ENCODE data around the gene RIC3.

RIC3 gene

GRCh38 chr11:8102296-8102915, 66.4 kb downstream of the RIC3 start:
- DNase-seq: no peak

- no peak for DNase-seq
Observed at GRCh38 chr11:8101421-8101820, 67.4 kb downstream of the RIC3 start.

- DNase-seq: no peak
Observed at GRCh38 chr11:8100605-8101004, 68.2 kb downstream of the RIC3 start.

- no peak for DNase-seq
Observed at GRCh38 chr11:8100158-8100557, 68.7 kb downstream of the RIC3 start.

GRCh38 chr11:8099291-8099899, 69.4 kb downstream of the RIC3 start:
- peak; percentile 60 for DNase-seq

DNA sequence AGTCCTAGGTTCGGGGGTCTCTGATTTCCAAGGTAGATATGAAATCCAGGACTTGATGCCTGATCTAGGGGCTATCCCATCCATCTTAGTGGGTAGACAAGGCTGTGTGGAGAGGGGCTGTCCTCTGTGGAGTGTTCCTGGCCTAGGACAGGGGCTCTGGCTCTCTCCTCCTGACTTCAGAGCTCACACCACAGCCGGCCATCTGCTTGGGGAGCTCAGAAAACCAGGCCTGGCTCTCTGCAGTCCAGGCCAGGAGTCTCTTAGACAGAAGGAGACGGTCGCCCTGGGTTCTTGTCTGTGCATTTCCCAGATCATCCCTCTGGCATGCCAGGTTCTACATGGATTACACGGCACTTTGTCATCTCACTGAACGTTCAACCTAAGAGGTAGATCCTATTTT, 69.9 kb downstream of the RIC3 start:
- DNase-seq: no peak

DNA sequence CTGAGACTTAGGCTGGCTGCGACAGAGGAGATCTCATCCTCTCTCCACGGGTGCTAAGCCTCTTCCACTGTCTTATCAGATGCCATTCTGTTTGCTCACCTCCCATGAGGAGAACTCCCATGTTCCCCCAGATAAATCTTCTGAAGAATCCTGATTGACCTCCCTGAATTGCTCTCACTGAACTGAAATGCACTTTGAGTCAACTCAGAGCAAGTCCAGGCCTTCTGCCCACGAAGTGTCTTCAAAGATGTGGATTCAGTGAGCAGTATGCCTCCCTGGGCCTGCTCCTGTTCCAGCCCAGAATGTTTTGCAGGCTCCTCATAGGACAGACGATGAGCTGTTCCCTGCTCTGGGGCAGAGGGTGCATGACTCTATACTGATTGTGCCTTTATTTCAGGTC, 70.5 kb downstream of the RIC3 start:
- DNase-seq: peak; percentile 26

GRCh38 chr11:8097926-8098325, 70.9 kb downstream of the RIC3 start:
- no peak for DNase-seq

DNA sequence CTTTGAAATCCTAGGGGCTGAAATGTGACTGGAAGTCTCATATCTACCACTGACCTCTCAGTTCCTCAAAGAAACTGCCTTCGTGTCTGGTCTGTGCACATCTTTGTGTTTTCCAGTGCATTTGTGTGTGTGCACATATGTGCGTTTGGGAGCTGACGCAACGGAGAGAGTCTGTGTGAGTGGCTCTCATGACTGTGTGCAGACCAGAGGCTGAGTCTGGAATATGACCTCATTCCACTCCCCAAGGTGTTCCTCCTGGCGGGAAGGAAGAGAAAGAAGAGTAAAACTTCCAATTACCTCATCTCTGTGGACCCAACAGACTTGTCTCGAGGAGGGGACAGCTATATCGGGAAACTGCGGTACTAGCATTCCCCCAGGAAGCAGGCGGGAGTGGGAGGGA, 71.4 kb downstream of the RIC3 start:
- DNase-seq: no peak

GRCh38 chr11:8097062-8097461, 71.8 kb downstream of the RIC3 start:
- no peak for DNase-seq

DNA sequence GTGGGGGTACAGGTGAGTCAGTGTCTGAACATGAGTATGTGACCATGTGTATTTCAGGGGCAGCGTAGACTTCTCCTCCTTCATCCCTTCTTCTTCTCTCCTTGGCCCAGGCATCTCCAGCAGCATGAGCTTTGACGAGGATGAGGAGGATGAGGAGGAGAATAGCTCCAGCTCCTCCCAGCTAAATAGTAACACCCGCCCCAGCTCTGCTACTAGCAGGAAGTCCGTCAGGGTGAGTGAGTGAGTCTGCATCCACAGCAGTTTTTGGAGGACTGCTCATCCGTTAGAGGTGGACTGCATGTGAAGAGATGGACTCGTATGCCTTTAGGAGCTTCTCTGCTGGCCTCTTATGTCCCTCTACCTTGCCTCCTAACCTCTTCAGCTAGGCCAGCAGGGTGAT, 72.2 kb downstream of the RIC3 start:
- no peak for DNase-seq

DNA sequence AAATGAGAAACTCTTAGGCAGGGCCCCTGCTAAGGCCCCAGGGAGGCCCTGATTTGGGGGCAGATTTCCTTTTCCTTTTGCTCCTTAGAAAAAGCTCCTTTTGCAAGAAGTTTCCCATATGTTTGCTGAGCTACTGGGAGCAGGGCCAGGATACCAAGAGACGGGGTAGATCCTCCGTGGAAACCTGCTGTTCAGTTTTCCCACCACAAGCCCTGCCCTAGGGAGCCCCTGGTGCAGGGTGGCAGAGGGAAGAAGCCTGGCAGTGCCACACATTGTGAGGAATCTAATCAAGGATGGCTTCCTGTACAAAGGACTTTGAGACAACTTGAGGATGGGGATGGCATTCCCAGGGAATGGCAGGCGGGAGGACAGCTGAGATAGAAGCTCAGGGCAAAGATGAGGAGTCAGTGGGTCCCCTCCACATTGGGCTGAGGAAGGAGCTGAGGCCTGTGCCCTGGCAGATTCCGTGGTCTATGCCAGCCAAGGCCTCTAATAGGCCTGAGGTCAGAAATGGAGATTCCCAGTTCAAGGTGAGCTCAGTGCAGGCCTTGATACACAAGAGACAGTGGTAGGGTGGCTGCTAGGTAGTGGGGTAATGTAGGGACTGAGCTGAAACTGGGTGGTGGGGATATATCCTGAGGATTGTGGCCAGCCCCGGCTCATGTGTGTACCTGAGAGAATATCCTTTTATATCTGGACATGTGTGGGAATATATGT, 72.9 kb downstream of the RIC3 start:
- no peak for DNase-seq

DNA sequence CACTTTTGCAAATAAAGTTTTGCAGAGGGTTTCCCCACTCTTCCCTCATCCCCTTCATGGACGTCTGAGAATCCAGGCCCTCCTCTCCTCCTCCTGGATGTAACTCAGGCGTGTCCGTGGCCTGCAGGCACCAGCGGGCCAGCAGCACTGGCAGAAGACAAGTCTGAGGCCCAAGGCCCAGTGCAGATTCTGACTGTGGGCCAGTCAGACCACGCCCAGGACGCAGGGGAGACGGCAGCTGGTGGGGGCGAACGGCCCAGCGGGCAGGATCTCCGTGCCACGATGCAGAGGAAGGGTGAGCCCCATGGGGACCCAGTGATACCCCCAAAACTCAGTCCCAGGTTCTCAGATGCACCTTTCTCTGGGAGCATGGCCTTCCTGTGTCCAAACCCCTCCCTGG, 73.5 kb downstream of the RIC3 start:
- DNase-seq: no peak

DNA sequence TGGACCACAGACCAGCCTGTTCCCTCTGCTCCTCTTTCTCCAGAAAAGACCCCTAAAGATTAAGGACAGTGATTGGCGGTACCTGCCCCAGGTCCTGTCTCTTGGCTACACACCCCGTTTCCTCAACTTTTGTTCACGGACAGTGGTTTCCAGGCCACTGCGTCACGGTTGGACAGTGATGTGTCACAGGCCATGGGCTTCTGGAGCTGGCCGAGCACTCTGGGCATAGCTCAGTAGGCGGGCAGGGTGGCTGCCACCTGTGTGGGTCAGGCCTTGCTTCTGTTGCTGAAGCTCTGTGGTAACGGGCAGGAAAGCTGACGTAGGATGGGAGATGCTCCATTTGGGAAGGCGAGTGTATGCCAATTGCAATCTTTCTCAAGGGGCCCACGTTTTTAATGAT, 74.2 kb downstream of the RIC3 start:
- DNase-seq: no peak

GRCh38 chr11:8093931-8094575, 74.8 kb downstream of the RIC3 start:
- DNase-seq: no peak

- DNase-seq: peak; percentile 59
Observed at GRCh38 chr11:8092587-8093424, 76.0 kb downstream of the RIC3 start.

- DNase-seq: no peak
Observed at GRCh38 chr11:8091721-8092120, 77.1 kb downstream of the RIC3 start.

- no peak for DNase-seq
Observed at GRCh38 chr11:8090756-8091155, 78.1 kb downstream of the RIC3 start.

GRCh38 chr11:8089791-8090510, 78.9 kb downstream of the RIC3 start:
- DNase-seq: no peak

DNA sequence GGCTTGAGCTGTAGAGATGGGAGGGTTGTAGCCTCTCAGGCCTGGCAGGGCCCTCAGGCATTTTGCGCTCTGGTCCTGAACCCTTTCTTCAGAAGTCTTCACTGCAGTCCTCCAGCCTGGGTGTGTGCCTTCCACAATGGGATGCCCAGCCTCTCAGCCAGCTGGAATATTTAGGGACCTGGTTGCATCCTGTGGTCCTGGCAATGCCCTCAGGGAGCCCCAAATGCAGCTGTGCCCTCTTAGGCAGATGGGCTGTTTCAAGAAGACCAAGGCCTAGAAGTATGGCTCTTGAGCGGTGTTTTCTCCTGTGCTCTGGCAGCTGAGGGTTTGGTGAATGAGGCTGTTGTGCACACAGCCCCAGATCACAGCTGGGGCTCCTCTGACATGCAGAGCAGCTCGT, 81.1 kb downstream of the RIC3 start:
- no peak for DNase-seq

DNA sequence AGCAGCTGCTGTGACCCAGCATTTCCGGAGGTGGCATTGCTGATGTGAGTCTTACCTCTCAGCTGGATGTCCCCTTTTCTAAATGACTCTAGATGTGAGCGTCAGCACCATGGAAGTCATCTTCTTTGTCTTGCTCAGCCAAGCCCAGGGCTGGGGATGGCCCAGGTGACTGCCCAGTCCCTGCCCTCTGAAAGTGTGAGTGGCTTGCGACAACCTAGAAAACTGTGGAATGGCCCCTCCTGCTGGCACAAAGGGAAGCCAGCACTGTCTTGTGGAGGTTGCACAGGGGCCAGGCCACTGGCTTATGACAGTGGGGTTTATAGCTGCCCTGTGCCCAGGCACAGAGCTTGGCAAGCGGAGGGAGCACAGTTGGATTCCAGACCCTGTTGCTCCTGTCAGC, 81.6 kb downstream of the RIC3 start:
- DNase-seq: no peak

DNA sequence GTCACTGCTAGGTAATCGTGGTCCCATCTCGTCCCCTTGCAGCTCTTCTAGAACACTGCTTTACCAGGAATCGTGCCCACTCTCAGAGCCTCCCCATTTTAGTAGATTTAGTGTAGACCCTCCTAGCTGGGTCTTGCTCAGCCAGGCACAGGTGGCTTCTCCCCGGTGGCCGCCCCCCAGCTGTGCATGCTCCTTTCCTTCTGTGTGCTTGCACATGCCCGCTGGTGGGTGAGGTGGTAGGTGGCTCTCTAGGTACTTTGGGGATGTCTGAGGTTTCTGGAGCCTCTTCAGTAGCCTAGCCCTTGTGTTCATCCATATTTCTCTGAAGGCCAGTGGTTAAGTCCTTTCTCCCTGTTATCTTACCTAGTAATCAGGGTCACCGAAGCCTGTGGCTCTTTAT, 82.3 kb downstream of the RIC3 start:
- no peak for DNase-seq
